Measurements from ENCODE around the gene NDRG2.

- TF ChIP-seq CTCF (IDR thresholded peaks at IDR 0.05; ENCODE audit: low read depth, low read length): no peak
- no peak for TF ChIP-seq MAX (IDR thresholded peaks at IDR 0.05; ENCODE audit: low read depth, low read length)
These were observed 31.8 kb upstream of the NDRG2 start for GRCh38 chr14:21056520-21057163.
